Activated naive CD4-positive, alpha-beta T cell treated with Interleukin-2 at 50 U/mL for 16 hours (primary cell): Measurements from ENCODE around the gene INPP5A.

ENCODE experiments used
- DNase-seq: peaks from one replicate; pipeline ENCODE4 v3.0.0-alpha.2; 2020

The INPP5A gene

DNA sequence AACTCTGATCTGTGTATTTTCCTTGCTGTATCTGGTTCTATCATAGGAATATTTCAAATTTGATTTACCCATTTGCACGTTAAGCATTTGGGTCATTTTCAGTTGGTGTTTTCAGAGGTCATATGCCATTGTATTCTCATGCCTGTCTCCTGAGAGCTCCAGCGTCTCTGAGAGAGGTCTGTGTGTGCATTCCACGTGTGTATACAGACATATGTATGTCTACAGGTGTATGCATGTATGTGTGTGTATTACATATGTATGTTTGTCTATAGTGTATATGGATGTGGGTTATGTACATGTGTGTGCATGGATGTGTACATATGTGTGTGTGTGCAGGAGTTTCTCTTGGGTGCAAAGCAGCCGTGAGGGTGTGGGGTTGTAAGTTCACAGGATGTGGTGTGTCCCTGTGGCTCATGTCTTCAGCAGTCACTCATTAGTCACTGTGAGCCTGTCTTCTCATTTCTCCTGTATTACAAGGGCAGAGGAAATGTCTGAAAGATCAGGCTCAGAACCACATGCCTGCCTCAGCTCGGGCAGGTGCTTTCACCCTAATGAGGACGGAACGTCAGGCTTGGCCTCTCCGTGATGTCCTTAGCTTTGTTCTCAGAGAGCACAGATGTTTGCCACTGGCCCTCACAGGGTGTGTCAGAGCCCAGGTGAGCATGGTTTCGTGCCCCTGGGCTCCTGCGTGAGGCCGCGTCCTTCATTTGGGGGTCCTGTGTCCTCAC, 146.7 kb downstream of the INPP5A start:
- DNase-seq = peak; percentile 27

DNA sequence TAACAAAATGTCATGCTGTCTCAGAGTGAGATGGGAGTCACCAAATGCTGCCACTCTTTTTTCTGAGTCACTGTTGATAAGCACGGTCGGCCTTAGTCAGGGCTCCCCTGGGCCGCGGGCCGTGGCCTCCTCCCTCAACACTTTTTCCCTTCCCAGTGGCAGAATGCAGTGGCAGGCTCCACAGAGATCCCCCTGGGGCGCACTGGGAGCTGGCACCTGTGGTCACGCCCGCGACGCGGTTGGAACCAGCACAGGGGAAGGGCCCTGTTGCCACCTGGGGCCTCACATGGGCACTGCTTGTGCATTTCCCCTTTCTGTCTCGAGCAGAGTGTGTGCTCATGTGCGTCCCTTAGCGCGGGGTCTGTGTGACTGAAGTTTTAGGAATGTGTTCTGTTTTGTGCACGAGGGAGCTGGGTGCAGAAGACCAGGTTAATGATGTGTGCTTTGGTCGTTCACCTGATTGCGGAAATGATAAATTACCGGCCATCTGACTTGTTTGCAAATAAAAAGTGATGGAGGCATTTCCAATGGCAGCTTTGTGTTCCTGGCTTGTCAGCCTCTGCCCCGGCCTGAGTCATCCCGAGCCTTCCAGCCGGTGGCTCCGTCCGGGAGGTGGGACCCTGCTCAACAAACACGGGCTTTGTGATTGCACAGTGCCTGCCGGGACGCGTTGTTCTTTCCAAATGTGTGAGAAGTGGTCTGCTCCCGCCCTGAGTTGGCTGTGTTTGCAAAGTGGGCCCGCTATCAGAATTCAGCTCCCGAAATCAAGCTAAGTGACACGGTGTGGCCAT, 147.7 kb downstream of the INPP5A start:
- DNase-seq = no peak

DNA sequence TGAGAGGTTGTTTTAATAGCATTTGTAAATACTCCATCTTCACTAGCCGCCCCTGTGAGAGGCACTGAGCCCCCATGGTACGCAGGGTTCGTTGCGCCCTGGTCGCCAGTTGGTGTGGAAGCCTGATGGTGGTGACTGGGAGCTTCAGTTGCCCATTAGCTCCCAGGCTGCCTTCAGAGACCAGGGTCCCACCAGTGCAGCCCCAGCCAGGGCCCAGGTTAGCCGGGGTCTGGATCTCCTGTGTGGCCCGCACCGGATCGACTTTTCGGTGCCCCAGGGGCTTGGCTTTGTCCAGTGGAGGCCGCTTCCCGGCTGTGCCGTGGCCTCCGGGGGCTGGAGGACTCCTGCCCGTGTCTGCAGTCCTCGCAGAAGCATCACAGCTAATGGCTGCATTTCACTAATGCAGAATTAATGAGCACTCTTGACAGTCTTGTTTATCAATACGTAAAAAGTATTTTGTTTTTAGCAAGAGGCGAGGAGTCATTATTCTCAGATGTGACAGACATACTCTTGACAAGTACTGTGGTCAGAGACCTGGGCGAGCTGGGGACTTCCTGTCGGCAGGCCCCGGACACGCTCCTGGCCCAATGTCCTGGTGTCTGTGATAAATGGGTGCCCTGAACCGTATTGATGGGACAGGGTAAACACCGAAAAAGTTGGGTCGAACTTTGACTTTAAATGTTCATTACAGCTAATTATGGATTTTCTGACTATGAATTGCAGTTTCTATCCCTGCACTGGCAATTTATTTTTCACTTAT, 148.5 kb downstream of the INPP5A start:
- no peak for DNase-seq

DNA sequence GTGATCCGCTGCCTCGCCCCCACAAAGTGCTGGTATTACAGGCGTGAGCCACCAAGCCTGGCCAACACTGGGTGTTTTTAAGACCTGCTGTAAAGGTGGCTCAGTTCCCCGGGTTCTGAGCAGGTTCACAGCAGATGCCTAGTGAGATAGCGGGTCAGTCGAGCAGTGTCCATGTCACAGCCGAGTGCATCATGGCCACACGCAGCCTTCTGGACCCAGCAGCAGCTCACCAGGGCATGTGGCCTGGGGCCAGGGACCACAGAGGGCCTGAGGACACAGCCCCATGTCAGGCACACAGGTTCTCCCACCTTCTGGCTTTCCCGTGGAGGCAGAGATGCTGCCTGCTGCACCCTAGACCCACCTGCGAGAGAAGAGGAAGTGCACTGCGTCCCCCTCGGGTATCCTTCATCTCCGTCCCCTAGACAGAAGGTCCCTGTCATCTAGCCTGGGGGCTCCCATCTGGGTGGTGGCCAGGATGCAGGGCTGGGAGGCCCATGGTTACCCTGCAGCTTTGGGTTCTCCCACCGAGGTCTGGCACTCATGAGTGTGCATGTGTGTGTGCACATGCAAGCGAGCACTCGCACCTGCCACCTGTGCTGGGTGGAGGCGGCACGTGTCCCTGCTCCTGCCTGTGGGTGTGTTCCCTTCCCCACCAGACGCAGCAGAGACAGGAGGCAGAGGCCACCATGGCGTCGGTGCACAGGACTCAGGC, 149.8 kb downstream of the INPP5A start:
- DNase-seq = no peak

DNA sequence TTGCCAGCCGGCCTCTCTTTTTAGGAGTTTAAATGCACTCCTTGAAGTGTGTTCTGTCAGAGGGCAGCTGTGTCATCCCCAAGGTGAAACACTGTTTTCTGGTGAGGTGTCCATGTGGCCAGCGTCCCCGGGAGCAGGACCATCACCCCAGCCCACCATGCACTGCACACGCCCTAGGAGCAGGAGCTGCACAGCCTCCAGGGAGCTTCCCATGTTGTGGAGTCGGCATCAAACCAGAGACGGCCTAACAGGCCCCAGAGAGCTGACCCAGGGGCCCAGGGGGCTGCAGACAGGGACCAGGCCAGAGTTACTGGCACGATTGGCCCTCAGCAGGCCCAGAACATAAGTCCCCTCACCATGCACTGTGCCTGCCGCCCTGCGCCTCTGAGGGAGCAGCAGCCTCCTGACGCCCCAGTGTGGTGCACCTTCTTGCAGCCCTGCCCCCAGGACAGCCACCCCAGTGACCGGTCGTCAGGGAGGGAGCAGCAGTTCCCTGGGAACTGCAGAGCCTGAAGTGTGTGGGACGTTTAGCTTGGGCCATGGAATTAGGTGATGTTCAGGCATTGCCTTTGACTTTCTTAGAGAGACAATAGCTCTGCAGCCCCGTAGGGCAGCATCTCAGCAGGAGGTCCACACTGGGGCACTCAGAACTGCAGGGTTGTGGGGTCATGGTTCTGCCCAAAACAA, 150.4 kb downstream of the INPP5A start:
- no peak for DNase-seq

DNA sequence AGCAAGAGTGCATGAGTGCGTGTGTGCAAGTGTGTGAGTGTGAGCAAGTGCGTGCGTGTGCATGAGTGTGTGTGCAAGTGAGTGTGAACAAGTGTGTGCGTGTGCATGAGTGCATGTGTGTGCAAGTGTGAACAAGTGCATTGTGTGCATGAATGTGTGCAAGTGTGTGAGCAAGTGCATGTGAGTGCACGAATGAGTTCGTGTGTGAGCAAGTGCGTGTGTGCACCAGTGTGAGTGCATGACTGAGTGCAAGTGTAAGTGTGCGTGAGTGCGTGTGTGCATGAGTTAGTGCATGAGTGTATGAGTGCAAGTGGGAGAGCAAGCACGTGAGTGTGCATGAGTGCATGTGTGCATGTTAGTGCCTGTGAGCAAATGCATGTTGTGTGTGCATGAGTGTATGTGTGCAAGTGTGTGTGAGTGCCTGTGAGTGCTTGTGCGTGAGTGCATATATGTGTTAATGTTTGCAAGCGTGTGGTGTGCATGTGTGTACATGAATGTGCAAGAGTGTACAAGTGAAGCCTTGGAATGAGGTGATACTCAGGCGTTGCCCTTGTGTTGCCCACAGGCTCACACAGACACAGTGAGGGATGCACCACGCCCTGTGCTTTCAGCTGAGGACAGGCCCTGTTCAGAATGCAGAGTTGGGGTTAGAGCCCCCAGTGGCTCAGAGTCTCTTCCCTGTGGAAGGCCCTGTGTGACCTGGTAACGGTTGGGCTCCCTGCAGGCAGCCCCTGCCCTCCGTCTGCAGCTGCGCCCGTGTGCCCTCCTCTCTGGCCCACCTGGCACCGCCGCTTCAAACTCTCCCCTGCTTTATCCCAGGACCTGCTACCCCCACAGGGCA, 151.2 kb downstream of the INPP5A start:
- no peak for DNase-seq

DNA sequence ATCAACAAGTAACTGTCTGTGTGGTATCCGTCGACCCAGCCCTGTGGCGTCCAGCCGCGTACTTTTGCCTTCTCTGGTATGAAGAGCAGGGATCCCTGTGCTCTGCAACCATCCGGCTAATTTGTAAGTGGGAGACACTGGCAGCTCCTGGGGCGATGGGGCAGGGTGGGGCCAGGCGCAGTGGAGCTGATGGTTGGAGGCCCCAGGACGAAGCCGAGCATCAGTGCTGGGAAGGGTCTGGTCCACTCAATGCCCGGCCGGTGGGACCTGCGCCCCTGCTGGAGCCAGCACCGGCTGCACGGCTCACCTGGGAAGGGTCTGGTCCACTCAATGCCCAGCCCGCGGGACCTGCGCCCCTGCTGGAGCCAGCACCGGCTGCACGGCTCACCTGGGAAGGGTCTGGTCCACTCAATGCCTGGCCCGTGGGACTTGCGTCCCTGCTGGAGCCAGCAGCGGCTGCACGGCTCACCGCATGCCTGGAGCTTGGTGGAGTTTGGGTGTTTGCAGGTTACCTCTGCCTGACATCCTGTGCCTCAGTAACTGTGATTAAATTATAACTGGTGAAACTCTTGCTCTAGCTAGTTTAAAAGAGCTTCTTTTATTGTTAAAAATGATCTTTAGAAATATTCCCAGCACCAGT, 152.3 kb downstream of the INPP5A start:
- no peak for DNase-seq

DNA sequence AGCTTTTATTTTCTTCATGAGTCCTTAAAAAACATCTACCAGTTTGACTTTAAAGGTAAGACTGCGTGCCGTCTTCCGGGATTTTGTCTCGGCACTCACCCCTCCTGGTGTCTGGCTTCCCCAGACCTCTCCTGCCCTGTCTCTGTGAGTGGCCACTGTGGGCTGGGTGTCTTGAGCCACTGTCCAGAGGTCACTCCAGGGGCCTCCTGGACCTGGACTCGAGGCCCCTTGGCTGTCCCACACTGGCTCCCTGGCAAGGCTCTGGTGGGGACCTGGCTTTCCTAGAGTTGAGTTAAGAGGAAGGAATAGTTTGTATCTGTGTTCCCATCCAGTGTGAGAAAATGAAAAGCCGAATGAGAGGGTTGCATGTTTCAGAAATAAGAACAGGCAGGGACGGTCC, 152.8 kb downstream of the INPP5A start:
- no peak for DNase-seq

DNA sequence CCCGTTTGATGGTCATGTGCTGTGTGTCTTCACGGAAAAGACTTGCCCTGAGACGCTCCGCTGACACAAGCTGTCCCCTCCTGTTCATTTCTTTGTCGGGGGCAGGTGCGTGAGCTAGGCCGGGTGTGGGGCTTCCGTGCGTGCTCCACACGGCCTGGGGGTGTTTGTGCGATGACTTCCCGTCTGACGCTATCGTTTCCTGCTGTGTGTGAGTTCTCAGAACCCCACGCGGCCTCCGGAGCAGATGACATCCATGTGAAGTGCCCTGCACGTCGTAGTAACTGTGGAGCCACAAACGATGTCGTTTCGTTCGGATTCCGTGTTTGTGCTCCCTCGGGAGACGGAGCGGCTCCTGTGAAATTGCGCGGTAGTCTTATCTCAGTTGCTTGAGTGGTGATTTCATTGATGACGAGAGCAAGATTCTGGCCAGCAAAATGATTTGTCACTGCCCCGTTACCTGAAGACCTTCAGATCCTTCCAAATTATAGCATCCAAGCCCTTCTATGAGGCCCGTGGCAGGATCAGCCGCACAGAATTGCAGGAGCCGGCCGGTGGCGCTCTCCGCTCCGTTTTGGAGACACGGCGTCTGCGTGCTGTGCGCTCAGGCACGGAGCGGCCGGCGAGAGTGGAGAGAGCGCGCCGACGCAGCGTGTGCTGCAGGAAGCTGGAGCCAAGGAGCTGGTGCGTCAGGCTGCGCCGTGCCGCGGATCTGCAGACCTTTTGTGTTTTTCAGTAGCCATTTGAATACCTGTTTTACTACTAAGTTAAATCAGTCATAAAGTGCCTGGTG, 153.4 kb downstream of the INPP5A start:
- no peak for DNase-seq

DNA sequence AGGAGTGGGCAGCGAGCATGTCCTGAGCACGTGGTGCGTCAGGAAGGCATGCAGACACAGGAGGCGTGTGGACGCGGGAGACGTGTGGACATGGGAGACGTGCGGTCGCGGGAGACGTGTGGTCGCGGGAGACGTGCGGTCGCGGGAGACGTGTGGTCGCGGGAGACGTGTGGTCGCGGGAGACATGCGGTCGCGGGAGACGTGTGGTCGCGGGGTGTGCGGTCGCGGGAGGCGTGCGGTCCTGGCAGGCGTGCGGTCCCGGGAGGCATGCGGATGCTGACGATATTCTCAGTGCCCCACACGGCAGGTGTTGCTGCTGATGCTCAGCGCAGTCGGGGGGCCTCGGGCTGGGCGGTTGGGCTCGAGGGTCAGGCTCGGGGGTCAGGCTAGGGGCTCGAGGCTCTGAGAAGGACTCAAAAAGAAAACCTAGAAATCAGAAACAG, 154.1 kb downstream of the INPP5A start:
- DNase-seq = no peak

DNA sequence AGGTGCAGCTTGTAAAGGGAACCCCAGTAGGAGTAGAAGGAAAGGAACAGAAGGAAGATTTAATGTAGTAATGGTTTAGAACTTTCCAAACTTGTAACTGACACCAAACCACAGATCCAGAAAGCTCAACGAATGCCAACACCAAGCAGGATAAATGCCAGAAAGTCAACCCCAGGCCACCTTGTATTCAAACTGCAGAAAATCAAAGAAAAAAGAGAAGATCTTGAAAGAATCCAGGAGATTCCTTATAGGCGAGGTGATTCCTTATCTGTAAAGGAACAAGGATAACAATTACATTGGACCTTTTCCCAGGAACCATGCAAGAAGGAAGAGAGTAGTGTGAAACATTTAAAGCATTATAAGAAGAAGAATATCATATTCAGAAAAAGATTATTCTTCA, 154.7 kb downstream of the INPP5A start:
- DNase-seq = no peak

DNA sequence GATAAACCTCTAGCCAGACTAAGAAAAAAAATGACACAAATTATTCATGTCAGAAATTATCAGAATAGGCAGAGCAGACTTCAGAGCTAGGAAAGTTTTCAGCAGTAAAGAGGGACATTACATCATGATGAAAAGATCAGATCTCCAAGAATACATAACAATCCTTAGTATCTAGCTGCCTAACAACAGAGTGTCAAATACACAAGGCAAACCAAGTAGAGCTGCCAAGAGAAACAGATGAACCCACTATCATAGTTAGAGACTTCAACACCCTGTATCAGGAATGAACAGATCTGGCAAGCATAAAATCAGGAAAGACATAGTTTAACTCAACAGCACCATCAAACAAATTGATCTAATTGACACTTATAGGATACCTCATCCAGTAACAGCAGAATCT, 156.1 kb downstream of the INPP5A start:
- DNase-seq = no peak

DNA sequence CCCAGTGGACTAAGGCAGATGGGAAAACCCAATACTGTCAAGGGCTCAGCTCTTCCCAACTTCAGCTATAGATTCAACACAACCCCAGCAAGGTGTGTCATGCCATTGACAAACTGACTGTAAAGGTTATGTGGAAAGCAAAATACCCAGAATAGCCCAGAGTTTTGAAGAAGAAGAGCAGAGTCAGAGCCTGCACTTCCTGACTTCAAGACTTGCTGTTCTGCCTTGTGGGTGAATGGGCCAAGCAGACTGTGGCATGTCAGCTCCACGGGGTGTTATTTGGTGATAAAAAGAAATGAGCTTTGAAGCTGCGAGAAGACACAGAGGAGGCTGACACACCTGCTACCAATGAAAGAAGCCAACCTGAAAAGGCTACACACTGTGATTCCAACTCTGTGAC, 158.6 kb downstream of the INPP5A start:
- DNase-seq = no peak

DNA sequence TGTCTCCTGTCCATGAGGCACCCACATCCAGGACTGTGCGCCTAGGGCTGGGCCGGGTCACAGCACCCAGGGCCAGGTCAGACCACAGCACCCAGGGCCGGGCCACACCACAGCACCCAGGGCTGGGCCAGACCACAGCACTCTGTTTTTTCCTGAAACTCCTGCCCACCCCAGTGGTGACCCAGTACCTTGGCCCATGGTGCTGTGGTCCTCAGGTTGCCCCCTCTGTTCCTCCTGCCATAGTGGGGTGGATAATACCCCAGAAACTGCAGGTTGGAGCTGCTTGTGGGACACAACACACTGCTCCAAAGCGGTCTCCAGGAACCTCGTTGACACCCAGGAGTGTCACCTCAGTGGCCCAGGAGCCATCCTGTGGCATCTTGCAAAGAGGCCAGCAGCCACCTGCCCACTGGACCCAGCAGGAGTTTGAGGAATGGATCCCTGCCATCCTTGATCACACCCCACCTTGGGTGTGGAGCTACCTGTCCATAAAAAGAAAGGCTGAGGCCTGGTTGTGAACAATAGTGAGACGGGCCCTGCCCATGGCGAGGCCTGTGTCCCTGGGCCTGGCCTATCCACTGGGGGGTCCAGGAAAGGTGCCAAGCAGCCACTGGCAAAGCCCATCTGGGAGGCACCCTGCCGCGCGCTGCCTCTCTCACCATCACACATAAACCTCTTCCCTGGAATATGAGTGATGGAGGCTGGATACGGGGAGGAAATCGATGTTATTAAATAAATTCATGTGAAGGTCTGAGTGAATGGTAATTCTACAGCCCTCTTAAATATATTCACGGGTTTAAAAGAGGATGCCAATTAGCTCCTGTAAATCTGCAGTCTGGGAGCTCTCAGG, 159.4 kb downstream of the INPP5A start:
- DNase-seq = no peak

DNA sequence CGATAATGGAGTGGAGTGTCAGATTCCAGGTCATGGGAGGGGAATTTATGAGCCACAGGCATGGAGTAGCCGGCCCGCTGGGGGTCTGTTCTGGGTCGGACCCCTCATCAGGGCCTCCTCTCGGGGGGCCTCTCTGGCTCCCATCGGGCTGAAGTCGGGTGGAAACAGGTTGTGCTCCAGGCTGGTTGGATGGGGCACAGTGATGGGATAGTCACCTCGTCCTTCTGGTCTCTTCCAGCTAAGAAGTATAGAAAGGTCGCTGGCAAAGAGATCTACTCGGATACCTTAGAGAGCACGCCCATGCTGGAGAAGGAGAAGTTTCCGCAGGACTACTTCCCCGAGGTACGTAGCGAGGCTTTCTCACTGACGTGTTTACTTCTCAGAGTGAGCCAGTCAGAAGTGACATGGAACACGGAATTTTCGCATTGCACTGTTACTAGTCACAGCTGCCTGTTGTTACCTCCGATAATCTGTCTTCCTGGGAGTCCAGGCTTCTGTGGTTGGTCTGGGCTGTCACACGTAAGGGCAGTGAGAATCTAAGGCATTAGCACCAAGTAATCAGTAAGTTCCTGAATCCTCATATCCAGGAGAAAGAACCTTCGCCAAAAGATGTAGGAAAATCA, 160.1 kb downstream of the INPP5A start:
- no peak for DNase-seq

DNA sequence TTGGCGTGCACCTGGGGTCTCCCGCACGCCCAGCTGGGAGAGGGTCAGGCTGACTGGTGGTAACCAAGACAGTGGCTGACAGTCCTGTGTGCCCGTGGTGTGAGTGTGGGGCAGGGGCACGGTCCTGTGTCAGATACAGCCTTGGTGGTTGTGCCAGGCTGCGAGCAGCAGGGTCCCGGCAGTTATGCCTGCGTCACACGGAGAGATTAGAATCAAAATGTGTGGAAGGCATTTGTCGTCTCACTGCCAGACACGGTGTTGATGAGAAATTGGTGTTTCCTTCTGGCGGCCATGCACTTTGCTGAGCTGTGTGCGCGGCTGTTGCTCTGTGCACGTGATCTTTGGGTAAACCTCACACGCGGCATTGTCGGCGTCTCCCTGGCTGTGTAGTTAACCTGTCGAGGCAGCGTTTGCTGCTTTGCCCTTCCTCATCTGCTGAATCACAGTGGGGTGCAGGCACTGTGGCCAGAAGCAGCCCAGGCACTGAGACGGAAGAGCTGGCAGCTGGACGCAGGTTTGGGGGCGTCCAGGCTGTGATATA, 160.7 kb downstream of the INPP5A start:
- no peak for DNase-seq

DNA sequence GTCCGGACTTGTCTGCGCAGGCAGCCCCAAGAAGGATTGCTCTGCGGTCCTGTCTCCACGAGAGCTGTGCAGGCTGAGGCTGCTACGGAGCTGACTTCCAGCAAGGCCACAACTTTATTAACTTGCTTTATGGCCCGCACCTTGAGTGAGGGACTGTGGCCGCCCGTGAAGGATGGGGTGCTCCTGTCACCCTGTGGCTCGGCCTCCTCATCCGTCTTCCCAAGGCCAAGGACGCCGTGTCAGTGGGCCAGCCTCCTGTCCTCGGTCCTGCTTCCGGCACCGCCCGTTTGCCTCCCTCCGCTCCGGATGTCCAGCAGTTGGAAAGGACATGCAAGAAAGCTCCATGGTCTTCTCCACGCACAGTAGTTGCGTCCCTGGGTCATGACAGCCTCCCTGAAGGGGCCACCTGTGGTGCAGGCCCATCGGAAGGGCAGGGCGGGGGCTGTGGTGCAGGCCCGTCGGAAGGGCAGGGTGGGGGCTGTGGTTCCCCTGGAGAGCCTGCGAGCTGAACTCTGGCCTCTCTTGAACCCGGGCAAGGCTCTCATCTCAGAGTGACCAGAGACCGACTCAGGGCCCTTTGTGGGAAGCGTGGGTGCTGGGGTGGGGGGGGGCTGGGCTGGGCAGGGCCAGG, 161.3 kb downstream of the INPP5A start:
- no peak for DNase-seq
